ENCODE data around the gene PIK3AP1. TPM values are rescaled to one million over a fixed set of nuclear protein-coding genes. Genes with fewer than 3 reads are reported as not detected.
A peak's percentile ranks its signal among the peaks of the same experiment; 100 is the strongest.

The PIK3AP1 gene
- total and polyA plus RNA-seq, 10 donors: 59.8 to 256 (median 183) TPM

- intact Hi-C loops (cut with DNase I; ENCODE audit: low total_unique reads): no loop called here
- Histone ChIP-seq H3K27me3 (replicated peaks in 1 of 7) (no peaks in the 10 kb centered on the region), H3K27ac (no peak overlapping the region), H3K36me3 (peaks cover 0 to 100% (median 86%) of the 10 kb centered on the region in 6 donors), H3K9me3 (no peaks in the 10 kb centered on the region), H3K4me1 (peaks cover 0 to 13% (median 2%) of the 10 kb centered on the region in 6 donors), H3K4me3 (no peak overlapping the region)
- no peak for DNase-seq
- no peak for TF ChIP-seq POLR2AphosphoS5 (IDR thresholded peaks at IDR 0.05)
- TF ChIP-seq POLR2A (IDR thresholded peaks at IDR 0.05): no peak
- no peak for TF ChIP-seq CTCF (IDR thresholded peaks at IDR 0.05 in 8 of 11, conservative IDR thresholded peaks at IDR 0.05 in 3 of 11)
- 75 to 91% (median 86%) methylated on average over 2 of the region's 2 CpGs for WGBS, 5 donors
These were observed 105.8 kb downstream of the PIK3AP1 start for GRCh38 chr10:96614515-96614914.

GRCh38 chr10:96613576-96613975, 106.7 kb downstream of the PIK3AP1 start:
- 92 to 98% (median 97%) methylated on average over 3 of the region's 3 CpGs for WGBS, 5 donors
- Histone ChIP-seq H3K4me3 (no peak overlapping the region), H3K36me3 (peaks cover 0 to 100% (median 88%) of the 10 kb centered on the region in 6 donors), H3K4me1 (peaks cover 0 to 10% (median under 1%) of the 10 kb centered on the region in 6 donors), H3K27me3 (replicated peaks in 1 of 7) (no peaks in the 10 kb centered on the region), H3K9me3 (no peaks in the 10 kb centered on the region), H3K27ac (peak overlapping the region in 1 of 8 donors; percentile 21)
- DNase-seq: no peak
- no peak for TF ChIP-seq CTCF (IDR thresholded peaks at IDR 0.05 in 8 of 11, conservative IDR thresholded peaks at IDR 0.05 in 3 of 11)
- no peak for TF ChIP-seq POLR2AphosphoS5 (IDR thresholded peaks at IDR 0.05)
- intact Hi-C loops (cut with DNase I; ENCODE audit: low total_unique reads): no loop called here

- peaks cover 0 to 8% (median 0%) of the 10 kb centered on the region in 6 donors for H3K4me1 ChIP-seq
- no peak overlapping the region for H3K27ac ChIP-seq
- H3K4me3 ChIP-seq: no peak overlapping the region
- WGBS, 5 donors: 87 to 92% (median 88%) methylated on average over 8 of the region's 8 CpGs
- intact Hi-C loops (cut with DNase I; ENCODE audit: low total_unique reads): no loop called here
- H3K36me3 ChIP-seq: peaks cover 0 to 100% (median 88%) of the 10 kb centered on the region in 6 donors
- TF ChIP-seq POLR2AphosphoS5 (IDR thresholded peaks at IDR 0.05): no peak
- no peak for TF ChIP-seq CTCF (IDR thresholded peaks at IDR 0.05 in 8 of 11, conservative IDR thresholded peaks at IDR 0.05 in 3 of 11)
- no peak for TF ChIP-seq POLR2A (IDR thresholded peaks at IDR 0.05)
- H3K27me3 ChIP-seq (replicated peaks in 1 of 7): no peaks in the 10 kb centered on the region
- H3K9me3 ChIP-seq: no peaks in the 10 kb centered on the region
- no peak for DNase-seq
These were observed 108.1 kb downstream of the PIK3AP1 start for GRCh38 chr10:96612055-96612830.

- WGBS, 5 donors: 59 to 70% (median 63%) methylated on average over 5 to 6 of the region's 6 CpGs
- no peaks in the 10 kb centered on the region for H3K9me3 ChIP-seq
These were observed 109.5 kb downstream of the PIK3AP1 start for GRCh38 chr10:96610817-96611216.

More at GRCh38 chr10:96610817-96611216, 109.5 kb downstream of the PIK3AP1 start:
- Histone ChIP-seq H3K4me1 (peaks cover 0 to 8% (median 0%) of the 10 kb centered on the region in 6 donors), H3K4me3 (no peak overlapping the region), H3K27me3 (replicated peaks in 1 of 7) (no peaks in the 10 kb centered on the region), H3K36me3 (peaks cover 0 to 100% (median 85%) of the 10 kb centered on the region in 6 donors), H3K27ac (peak overlapping the region in 1 of 8 donors; percentile 25)
- no peak for TF ChIP-seq POLR2A (IDR thresholded peaks at IDR 0.05)
- TF ChIP-seq POLR2AphosphoS5 (IDR thresholded peaks at IDR 0.05): no peak
- no peak for TF ChIP-seq CTCF (IDR thresholded peaks at IDR 0.05 in 8 of 11, conservative IDR thresholded peaks at IDR 0.05 in 3 of 11)
- no peak for DNase-seq
- intact Hi-C loops (cut with DNase I; ENCODE audit: low total_unique reads): no loop called here
